GM19468 (cell line): ENCODE measurements around the gene COA7.
"Not testable (repeated sequence)": the region's sequence is repeated elsewhere in the genome, so short reads cannot be mapped to it uniquely, and the experiment has no call there.

Source experiments
- ATAC-seq: cut with Tn5 transposase; IDR thresholded peaks from one replicate; pipeline ENCODE4 v1.9.1; 2021; ENCODE audit warnings: mild to moderate bottlenecking, moderate library complexity, moderate number of reproducible peaks; ENCODE audit not compliant: unreplicated experiment; ENCODE audit errors: extremely low read depth

The COA7 gene

GRCh38 chr1:52697795-52698674, at the start of gene COA7:
COA7 (minus strand) TSS chr1:52698347; CDS start chr1:52698326, 21 bp downstream.
- ATAC-seq = no peak

GRCh38 chr1:52747450-52747849, 49.3 kb upstream of the COA7 start:
- ATAC-seq = no peak

DNA sequence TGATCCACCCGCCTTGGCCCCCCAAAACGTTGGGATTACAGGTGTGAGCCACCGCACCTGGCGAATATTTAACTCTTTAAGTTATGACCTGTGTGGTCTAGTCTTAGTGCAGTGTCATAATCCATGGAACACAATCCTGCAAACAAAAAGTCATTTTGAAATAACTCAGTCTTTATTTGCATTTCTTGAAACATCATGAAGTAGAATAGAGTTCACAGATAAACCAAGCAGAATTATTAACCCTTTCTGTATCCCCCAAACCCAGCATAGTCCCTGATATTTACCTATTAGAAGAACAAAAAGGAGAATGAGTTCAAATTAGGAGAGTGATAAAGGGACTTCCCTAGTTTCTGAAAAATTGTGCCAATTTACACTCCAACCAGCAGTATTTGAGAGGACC, 48.0 kb upstream of the COA7 start:
- ATAC-seq = no peak

DNA sequence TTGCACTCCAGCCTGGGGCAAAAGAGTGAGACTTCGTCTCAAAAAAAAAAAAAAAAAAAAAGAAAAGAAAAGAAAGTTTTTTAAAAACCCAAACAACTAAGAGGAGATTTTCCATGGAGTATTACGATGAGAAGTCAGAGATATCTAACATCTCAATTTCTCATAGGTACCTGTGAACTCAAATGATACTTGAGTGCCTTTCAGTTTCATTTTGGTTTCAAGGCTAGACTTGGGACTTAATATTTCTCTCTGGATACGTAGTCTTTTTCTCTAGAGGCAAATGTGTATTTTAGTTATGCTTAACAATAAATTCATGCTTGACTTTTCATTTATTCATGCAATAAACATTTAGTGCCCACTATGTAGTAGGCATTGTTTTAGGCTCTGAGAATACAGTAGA, 43.1 kb upstream of the COA7 start:
- no peak for ATAC-seq

GRCh38 chr1:52739699-52740467, 41.7 kb upstream of the COA7 start:
- ATAC-seq = no peak

GRCh38 chr1:52738893-52739292, 40.7 kb upstream of the COA7 start:
- no peak for ATAC-seq

- no peak for ATAC-seq
These were observed 40.0 kb upstream of the COA7 start for GRCh38 chr1:52738148-52738547.

DNA sequence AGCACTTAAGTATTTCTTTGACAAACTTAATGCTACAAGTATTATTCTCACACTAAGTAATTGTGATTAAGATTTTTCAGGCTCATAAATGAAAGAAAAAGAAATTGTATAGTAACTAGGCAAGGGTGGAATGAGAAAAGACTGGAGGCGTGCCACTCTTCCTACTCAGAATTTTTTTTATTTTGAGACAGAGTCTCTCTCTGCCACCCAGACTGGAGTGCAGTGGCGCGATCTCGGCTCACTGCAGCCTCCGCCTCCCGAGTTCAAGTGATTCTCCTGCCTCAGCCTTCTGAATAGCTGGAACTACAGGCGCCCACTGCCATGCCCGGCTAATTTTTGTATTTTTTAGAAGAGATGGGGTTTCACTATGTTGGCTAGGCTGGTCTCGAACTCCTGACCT, 37.2 kb upstream of the COA7 start:
- ATAC-seq = not testable (repeated sequence)

DNA sequence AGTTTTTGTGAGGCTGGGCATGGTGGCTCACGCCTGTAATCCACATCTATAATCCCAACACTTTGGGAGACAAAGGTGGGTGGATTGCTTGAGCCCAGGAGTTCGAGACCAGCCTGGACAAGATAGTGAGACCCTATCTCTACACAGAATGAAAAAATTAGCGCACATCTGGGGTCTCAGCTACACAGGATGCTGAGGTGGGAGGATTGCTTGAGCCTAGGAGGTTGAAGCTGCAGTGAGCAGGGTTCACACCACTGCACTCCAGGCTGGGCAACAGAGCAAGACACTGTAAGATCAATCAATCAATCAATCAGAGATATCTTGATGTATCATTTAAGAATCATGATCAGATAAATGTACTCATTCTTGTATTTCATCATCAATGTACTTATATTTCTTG, 35.2 kb upstream of the COA7 start:
- ATAC-seq = no peak

- no peak for ATAC-seq
These were observed 30.0 kb upstream of the COA7 start for GRCh38 chr1:52727956-52728656.

DNA sequence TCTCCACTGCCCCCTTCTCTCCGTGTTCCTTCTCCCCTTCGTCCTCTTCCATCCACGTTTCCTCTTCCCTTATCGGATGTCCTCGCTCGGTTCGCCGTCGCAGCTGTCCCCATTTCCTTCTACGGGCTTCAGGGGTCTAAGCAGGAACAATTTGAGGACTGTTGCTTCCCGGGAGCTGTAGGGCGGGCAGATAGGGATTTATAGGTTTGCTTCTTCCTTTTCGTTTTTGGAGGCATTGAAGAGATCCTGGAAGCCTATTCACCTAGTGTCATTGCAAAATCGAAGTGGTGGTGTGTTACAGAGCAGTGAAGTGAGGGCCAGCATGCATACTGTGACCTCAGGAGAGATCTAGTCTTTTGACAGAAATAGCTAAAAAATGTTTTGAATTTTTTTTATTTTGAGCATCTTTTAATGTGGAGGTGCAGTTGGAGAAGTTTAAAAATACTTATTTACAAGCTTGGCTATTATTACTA, 29.0 kb upstream of the COA7 start:
- no peak for ATAC-seq

DNA sequence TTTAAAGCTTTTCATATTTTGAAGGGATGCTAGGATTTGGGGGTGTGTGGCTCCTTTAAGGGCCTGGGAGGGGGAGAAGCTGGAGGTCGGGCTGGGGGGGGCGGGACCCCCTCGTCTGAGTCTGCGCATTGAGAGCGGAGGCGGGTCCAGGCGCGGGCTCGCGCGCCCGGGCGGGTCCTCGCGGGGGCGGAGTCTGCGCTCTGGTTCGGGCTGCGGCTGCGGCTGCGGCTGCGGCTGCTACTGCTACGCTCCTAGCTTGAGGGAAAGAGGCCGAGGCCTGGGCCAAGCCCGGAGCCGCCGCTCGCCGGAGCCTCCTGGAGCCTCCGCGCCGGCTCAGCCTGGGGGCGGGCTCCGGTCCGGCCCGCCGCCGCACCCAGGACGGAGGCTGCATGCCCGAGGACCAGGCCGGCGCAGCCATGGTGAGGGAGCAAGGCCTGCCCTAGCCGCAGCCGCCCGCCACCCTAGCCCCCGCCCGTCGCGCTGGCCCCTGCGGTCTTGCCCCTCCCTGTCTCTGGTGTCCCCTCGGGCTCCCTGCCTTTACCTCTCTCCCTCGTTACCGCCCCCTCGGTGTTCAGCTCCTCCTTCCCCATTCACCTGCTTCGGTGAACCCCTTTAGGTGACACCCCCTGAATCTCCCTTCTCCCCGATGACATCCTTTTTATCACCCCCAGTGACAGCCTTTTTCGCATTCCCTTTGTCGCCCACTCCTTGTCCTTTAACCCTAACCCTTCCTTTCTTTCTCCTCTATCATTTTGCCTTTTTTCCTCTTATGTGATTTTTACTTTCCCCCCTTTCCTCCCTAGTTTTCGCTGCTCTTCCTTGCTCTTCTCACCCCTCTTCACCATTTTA, 28.3 kb upstream of the COA7 start, which contains the start of gene ZYG11B:
Gene ZYG11B (plus strand): TSS at position 189 of the 849 bp plus-strand sequence. CDS start 201 bp downstream, at position 390.
- peak; percentile 71 for ATAC-seq

DNA sequence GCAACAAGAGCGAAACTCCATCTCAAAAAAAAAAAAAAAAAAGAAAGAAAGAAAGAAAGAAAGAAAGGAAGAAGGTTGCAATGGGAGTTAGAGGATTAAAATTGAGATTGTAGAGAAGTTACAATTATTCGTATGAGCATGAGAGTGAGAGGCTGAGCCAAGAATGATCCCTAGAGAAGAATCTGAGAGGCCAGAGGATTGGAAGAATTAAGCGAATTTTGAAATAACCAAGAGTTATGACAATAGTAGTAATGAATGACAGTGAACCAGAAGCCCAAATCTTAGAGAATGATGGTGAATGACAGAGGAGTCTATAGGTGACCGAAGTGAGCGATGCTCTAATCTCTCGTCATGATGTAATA, 27.7 kb upstream of the COA7 start:
- ATAC-seq = no peak

- no peak for ATAC-seq
These were observed 25.1 kb upstream of the COA7 start for GRCh38 chr1:52723260-52723659.

- not testable (repeated sequence) for ATAC-seq
These were observed 17.1 kb upstream of the COA7 start for GRCh38 chr1:52715296-52715695.

DNA sequence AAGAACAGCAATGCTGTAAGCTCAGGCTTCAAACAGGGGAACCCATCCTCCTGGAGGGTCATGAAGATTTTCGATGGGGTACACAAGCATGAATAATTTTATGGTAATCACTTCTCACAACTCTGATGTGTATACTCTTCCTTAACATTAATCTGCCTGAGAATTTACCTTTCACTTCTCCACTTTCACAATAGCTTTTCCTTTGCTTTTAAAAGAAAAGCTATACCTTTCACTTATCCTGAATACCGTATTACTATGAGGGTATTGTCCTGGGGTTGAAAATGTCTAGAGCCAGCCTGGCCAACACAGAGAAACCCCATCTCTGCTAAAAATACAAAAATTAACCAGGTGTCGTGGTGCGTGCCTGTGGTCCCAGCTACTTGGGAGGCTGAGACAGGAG, 15.4 kb upstream of the COA7 start:
- ATAC-seq = no peak

DNA sequence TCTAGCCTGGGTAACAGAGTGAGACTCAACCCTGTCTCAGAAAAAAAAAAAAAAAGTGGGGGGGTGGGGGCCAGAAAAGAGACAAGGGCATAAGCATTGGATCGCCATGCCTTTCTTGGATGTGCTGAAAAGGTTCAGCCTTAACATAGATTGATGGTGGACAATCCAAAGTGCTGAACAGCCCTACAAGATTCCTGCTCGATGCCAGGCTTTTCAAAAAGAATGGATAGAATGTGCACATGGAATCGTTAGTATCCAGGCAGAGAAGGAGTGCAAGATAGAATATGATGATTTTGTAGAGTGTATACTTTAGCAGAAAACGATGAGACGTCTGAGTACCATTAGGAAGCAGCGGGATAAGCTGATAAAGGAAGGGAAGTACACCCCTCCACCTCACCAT, 10.9 kb upstream of the COA7 start:
- no peak for ATAC-seq

GRCh38 chr1:52707927-52708655, 9.9 kb upstream of the COA7 start:
- ATAC-seq = no peak
